Non-pigmented ciliary epithelial cell (primary cell): Measurements from ENCODE around the gene MTFP1.
"Not testable (repeated sequence)": the region's sequence is repeated elsewhere in the genome, so short reads cannot be mapped to it uniquely, and the experiment has no call there.

Source experiments
- DNase-seq: peaks from one replicate; pipeline ENCODE4 v3.0.0-alpha.2; 2010; ENCODE audit warnings: low read depth

Gene MTFP1

GRCh38 chr22:30426388-30427353, 1.1 kb downstream of the MTFP1 start:
- no peak for DNase-seq

DNA sequence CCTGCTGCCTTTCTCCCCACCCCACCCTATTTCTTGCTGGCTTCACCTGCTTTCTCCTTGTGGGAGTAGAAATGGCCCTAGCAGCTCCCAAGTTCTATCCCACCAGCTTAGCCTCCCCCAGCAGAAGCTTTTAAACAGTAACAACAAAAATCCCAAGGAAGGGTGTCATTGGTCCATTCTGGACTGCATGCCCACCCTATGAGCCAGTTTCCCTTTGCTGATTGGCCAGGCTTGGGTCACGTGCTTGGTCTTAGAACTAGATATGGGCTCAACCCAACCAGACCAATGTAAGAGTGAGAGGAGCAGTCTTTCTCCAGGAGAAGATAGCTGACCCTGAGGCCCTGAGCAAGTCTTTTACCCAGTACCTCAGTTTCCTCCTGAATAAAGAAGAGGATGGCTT, 2.3 kb downstream of the MTFP1 start:
- no peak for DNase-seq

- no peak for DNase-seq
Measured at GRCh38 chr22:30429887-30430286, 4.3 kb downstream of the MTFP1 start.

GRCh38 chr22:30430933-30431332, 5.4 kb downstream of the MTFP1 start:
- no peak for DNase-seq

DNA sequence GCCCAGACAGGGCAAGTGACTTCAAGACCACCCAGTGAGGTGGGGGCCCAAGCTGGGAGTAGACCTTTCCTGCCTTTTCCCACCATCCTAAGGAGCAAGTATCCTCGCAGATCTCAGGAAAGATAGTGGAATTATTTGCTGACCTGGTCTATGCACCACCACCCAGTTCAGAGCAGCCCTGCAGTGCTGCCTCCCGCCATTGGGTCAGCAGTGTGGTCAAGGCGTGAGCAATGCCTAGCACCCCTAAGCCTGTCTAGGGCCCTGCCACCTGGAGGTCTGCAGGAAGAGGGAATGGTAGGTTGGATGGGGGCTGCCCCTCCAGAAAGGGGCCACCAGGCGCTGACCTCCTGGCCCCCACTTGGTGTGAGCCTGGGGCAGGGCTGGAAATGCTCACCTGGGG, 6.5 kb downstream of the MTFP1 start:
- no peak for DNase-seq

DNA sequence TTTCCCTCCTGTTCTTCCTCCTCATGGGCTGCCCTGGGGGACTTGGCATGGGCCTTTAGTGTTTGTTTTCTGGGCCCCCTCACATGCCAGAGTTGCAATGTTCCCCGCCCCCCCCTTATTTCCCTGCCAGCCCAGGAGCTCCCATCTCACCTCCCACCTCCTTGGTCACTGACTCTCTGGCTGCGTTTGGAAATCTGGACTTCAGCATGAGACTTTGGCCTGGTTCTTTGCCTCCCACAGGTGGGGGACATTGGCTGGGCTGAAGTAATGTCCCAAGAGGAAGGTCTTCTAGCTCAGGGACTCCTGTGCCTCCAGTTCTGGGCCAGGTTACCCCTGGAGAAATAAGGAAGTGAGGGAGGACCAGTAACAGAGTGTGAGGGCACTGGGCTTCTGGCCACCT, 7.0 kb downstream of the MTFP1 start:
- DNase-seq = no peak

DNA sequence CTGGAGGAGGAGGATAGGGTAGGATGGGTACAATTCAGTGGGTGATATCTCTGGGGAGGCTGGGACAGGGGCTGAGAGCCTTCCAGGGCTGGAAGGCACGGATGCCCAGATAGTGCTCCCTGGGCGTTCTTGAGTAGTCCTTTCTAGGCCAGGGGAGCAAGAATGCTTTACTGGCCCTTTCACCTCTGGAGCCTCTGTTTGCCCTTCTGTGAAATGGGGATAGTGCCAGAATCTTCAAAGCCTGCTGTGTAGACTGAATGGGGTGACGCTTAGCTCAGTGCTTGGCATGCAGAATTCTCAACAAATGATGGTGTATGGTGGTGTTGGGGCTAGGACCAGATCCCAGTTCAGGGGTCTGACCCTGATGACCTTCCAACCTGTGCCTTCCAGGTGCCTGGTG, 7.7 kb downstream of the MTFP1 start:
- no peak for DNase-seq

- no peak for DNase-seq
Measured at GRCh38 chr22:30433773-30434172, 8.2 kb downstream of the MTFP1 start.

- no peak for DNase-seq
Measured at GRCh38 chr22:30434843-30435242, 9.3 kb downstream of the MTFP1 start.

- no peak for DNase-seq
Measured at GRCh38 chr22:30435674-30436126, 10.1 kb downstream of the MTFP1 start.

- DNase-seq = no peak
Measured at GRCh38 chr22:30436196-30436595, 10.6 kb downstream of the MTFP1 start.

DNA sequence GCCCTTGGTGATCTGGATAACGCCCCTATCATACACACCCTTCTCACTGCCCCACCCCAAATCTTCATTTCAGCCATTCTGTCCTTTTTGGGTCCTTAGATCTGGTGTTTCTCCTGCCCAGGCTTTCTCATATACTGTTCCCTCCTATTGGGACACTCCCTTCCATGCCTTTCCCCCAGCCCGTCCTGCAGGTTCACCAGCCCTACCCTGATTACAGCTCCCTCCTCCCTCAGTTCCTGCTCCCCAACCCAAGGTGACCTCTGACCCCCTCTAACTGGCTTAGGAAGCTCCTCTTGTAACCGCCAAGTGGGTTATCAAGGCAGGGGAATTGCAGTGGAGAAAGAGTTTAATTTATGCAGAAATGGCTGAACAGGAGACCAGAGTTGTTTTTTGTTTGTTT, 13.0 kb downstream of the MTFP1 start:
- no peak for DNase-seq

DNA sequence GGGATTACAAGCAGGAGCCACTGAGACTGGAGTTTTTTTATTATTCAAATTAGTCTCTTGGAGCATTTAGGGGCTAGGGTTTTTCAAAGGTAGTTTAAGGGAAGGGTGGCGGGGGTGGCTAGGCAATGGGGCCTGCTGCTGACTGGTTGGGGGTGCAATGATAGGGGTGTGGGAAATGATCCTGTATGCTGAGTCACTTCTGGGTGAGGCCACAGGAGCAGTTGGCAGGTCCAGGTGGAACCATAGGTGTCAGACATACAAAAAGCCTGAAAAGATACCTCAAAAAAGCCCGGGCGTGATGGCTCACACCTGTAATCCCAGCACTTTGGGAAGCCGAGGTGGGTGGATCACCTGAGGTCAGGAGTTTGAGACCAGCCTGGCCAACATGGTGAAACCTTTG, 13.7 kb downstream of the MTFP1 start:
- DNase-seq = no peak

- no peak for DNase-seq
Measured at GRCh38 chr22:30439836-30440235, 14.3 kb downstream of the MTFP1 start.

DNA sequence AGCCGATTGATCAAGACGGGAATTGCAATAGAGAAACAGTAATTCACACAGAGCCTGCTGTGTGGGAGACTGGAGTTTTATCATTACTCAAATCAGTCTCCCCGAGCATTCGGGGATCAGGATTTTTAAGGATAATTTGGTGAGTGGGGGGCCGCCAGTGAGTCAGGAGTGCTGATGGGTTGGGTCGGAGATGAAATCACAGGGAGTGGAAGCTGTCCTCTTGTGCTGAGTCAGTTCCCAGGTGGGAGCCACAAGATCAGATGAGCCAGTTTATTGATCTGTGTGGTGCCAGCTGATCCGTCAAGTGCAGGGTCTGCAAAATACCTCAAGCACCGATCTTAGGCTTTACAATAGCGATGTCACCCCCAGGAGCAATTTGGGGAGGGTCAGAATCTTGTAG, 15.5 kb downstream of the MTFP1 start:
- DNase-seq = no peak

DNA sequence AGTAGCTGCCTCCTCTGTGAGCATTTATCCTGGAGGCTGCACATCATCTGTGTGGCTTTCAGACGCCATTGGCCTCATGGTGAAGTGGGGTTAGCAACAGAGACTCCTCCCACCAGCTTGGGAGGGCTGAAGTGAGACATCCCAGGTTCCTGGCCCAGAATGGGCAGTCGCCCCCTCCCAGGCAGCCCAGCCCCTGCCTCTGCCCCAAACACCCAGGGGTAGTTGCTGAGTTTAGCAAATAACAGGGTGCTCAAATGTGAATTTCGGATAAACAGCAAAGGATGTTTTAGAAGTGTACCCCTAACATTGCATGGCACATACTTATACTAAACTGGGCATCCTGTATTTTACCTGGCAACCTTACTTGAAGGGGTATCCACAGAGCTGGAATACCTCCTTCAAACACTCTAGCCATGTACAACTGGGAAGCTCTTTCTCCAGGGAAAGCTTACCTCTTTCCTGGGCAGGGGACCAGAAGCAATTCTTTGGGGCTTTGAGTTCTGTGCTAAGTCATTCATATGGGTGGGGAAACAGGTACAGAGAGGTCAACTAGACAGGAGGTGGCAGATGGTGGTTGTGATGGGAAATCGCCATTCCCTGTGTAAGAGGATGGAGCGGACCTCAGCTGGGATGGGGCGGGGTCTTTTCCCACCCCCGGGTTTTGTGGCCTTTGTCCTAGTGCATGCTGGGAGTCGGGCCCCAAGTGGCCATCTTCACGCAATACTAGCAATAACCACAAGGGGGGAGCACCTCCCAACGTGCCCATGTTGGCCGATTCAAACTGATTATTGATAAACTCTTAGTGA, 19.3 kb downstream of the MTFP1 start:
- no peak for DNase-seq

DNA sequence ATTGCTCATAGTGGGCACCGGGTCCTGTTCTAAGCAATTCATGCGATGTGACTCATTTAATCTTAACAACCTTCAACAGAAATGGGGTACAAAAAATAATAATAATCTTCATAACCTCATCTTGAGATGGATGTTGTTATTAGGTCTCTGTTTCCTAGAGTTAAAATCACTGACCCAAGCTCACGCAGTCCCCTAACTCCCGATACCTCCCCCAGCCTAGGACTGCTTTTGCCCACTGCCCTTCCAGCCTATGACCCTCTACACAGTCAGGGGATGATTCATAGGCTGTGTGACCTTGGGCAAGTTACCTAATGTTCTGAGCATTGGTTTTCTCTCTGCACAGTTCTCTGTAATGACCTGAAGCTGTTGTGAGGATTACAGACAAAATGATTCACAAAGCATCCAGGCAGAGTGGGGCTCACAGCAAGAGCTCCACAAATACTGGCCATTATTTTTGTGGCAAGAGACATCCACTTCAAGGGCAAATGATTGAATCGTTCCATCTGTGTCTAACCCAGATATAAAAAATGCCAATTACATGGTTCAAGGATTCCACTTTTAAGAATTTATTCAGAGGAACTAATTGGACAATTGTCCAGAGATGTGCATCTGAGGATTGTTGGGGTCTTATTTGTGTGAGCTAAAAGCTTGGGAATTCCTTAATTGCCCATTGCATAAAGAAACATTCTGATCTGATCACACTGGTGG, 20.0 kb downstream of the MTFP1 start:
- DNase-seq = no peak

- DNase-seq = no peak
Measured at GRCh38 chr22:30447656-30448055, 22.1 kb downstream of the MTFP1 start.

- not testable (repeated sequence) for DNase-seq
Measured at GRCh38 chr22:30451488-30451887, 25.9 kb downstream of the MTFP1 start.

DNA sequence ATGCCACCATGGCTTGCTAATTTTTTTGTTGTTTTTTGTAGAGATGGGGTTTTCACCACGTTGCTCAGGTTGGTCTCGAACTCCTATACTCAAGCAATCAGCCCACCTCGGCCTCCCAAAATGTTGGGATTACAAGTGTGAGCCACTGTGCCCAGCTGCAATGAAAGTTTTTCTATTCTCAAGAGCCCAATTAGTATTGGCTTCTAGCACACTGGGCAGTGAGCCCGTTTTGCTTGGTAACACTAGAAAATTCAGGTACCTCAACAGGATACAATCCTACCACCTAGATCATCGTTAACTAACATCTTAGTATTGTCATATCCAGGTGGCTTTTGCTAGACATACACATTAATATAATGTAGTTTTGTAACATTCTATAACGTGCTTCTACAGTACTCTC, 27.3 kb downstream of the MTFP1 start:
- DNase-seq = no peak

GRCh38 chr22:30453731-30454510, 28.4 kb downstream of the MTFP1 start:
- DNase-seq = no peak
